ENCODE data around the gene EPC1.

GRCh38 chr10:32229170-32229569, 117.8 kb downstream of the EPC1 start:
- no peak for TF ChIP-seq POLR2A (IDR thresholded peaks at IDR 0.05)
- TF ChIP-seq CTCF (IDR thresholded peaks at IDR 0.05), result no peak

Data from right lobe of liver (tissue), 4 donors.